ENCODE results near the gene ZBTB7C. TPM values are rescaled to one million over a fixed set of nuclear protein-coding genes. Genes with fewer than 3 reads are reported as not detected.

The ZBTB7C gene
- total RNA-seq, 1 donor from 2014 or later: 0.67 TPM

GRCh38 chr18:48312066-48312465 lies 97.1 kb downstream of the ZBTB7C start:
- no peak overlapping the region for H3K27ac Mint-ChIP-seq (ENCODE audit: unreplicated experiment)
- H3K4me1 Mint-ChIP-seq (ENCODE audit: unreplicated experiment): no peaks in the 10 kb centered on the region
- no peak for DNase-seq (ENCODE audit: low spot score)
- H3K4me3 Mint-ChIP-seq (ENCODE audit: unreplicated experiment): no peak overlapping the region
- TF ChIP-seq CTCF (IDR thresholded peaks at IDR 0.05; ENCODE audit: unreplicated experiment): no peak
- H3K9me3 Mint-ChIP-seq (ENCODE audit: unreplicated experiment): no peaks in the 10 kb centered on the region
- peaks cover 2% of the 10 kb centered on the region for H3K27me3 Mint-ChIP-seq (ENCODE audit: unreplicated experiment)
- no peaks in the 10 kb centered on the region for H3K36me3 Mint-ChIP-seq (ENCODE audit: low read depth, unreplicated experiment)

DNA sequence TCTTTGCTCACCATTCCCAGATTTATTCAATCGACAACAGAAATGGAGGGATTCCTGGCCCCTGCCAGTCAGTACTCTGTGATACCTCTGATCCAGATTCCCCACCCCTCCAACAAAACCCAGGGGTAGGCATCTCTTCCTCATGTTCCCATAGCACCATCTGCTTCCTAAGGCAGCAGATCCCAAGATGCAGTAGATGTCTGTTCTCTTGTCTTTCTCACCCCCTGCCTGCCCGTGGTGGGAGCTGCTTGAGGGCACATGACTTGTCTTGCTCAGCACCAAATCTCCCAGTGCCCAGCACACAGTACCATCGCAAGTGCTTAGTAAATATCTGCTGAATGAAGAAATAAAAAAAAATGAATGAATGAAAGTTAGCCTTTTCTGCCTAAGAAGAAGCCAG lies 98.2 kb downstream of the ZBTB7C start:
- no peak for TF ChIP-seq CTCF (IDR thresholded peaks at IDR 0.05; ENCODE audit: unreplicated experiment)
- no peaks in the 10 kb centered on the region for H3K36me3 Mint-ChIP-seq (ENCODE audit: low read depth, unreplicated experiment)
- peaks cover 2% of the 10 kb centered on the region for H3K27me3 Mint-ChIP-seq (ENCODE audit: unreplicated experiment)
- no peak for DNase-seq (ENCODE audit: low spot score)
- H3K4me3 Mint-ChIP-seq (ENCODE audit: unreplicated experiment): no peak overlapping the region
- no peak overlapping the region for H3K27ac Mint-ChIP-seq (ENCODE audit: unreplicated experiment)
- H3K9me3 Mint-ChIP-seq (ENCODE audit: unreplicated experiment): no peaks in the 10 kb centered on the region
- no peaks in the 10 kb centered on the region for H3K4me1 Mint-ChIP-seq (ENCODE audit: unreplicated experiment)

DNA sequence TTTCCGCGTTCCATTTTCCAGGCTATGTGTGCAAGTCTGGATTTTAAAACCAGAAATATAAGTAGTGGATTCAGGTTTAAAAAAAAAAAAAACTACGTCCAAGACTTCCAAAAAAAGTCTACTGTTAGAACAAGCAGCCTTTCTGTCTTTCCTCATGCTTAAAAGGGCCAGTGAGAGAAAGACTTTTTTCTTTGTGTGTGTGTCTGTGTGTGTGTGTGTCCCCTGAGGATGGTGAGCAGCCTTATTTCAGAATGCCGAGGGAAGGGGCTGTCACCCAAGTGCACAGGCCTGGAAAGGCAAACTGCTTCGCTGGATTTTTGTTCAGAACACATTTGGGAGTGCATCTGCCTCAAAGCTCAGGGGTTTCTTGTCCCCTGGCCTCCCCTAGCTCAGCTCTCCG lies 98.8 kb downstream of the ZBTB7C start:
- Mint-ChIP-seq H3K27ac (ENCODE audit: unreplicated experiment) (no peak overlapping the region), H3K27me3 (ENCODE audit: unreplicated experiment) (peaks cover 2% of the 10 kb centered on the region), H3K4me1 (ENCODE audit: unreplicated experiment) (no peaks in the 10 kb centered on the region), H3K9me3 (ENCODE audit: unreplicated experiment) (no peaks in the 10 kb centered on the region), H3K36me3 (ENCODE audit: low read depth, unreplicated experiment) (no peaks in the 10 kb centered on the region), H3K4me3 (ENCODE audit: unreplicated experiment) (no peak overlapping the region)
- no peak for DNase-seq (ENCODE audit: low spot score)
- no peak for TF ChIP-seq CTCF (IDR thresholded peaks at IDR 0.05; ENCODE audit: unreplicated experiment)

DNA sequence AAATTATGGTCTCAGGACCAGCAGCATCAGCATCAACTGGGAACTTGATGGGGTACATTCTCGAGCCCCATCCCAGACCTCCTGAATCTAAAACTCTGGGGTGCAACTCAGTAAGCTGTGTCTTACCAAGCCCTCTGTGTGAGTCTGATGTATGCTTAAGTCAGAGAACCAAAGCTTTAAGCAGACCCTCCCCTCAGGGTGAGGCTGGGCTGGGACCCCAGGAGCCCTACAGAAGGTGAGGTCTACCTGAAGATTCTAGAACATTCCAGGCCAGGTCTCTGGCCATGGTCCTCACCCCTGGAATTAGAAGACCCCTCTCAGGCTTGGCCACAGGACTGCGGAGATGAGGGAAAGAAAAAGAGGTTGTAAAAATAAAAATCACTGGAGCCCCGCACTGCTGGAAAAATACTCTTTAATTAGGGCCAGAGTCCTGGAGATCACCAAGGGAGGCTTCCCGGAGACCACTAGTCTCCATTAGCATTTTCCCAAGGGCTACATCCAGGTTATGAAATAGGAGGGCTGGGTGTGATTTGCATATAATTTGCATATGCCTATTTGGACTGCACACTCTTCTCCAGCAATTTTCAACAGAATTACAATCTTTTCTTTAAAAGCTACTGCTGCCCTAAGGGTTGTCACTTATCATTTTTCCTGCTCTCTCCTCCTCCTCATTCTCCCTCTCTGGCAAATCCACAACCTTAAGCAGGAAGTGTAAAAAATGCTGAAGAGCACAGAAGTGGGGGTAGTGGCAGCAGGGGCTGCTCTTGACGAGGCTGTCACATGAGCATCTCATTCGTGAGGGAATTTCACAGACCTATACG lies 100.2 kb downstream of the ZBTB7C start:
- Mint-ChIP-seq H3K27ac (ENCODE audit: unreplicated experiment) (no peak overlapping the region), H3K27me3 (ENCODE audit: unreplicated experiment) (peaks cover 2% of the 10 kb centered on the region), H3K36me3 (ENCODE audit: low read depth, unreplicated experiment) (no peaks in the 10 kb centered on the region), H3K4me3 (ENCODE audit: unreplicated experiment) (no peak overlapping the region), H3K9me3 (ENCODE audit: unreplicated experiment) (no peaks in the 10 kb centered on the region), H3K4me1 (ENCODE audit: unreplicated experiment) (no peaks in the 10 kb centered on the region)
- no peak for TF ChIP-seq CTCF (IDR thresholded peaks at IDR 0.05; ENCODE audit: unreplicated experiment)
- DNase-seq (ENCODE audit: low spot score): no peak

- TF ChIP-seq CTCF (IDR thresholded peaks at IDR 0.05; ENCODE audit: unreplicated experiment): no peak
- Mint-ChIP-seq H3K27ac (ENCODE audit: unreplicated experiment) (no peak overlapping the region), H3K4me1 (ENCODE audit: unreplicated experiment) (no peaks in the 10 kb centered on the region), H3K9me3 (ENCODE audit: unreplicated experiment) (no peaks in the 10 kb centered on the region), H3K4me3 (ENCODE audit: unreplicated experiment) (no peak overlapping the region), H3K27me3 (ENCODE audit: unreplicated experiment) (peaks cover 2% of the 10 kb centered on the region), H3K36me3 (ENCODE audit: low read depth, unreplicated experiment) (no peaks in the 10 kb centered on the region)
- no peak for DNase-seq (ENCODE audit: low spot score)
Observed at GRCh38 chr18:48308027-48308635, 101.1 kb downstream of the ZBTB7C start.

Measured in endothelial cell (in vitro differentiated cells).